ENCODE data around the gene PCSK1. TPM values are rescaled to one million over a fixed set of nuclear protein-coding genes. Genes with fewer than 3 reads are reported as not detected.

PCSK1 gene
- total RNA-seq, 1 experiment from 2014 or later = not detected

- Histone ChIP-seq H3K36me3 (ENCODE audit: low read depth) (no peaks in the 10 kb centered on the region), H3K4me3 (no peak overlapping the region), H3K4me2 (no peak overlapping the region), H3K9me3 (ENCODE audit: insufficient read depth, low read depth) (no peaks in the 10 kb centered on the region), H4K20me1 (ENCODE audit: insufficient read depth) (no peaks in the 10 kb centered on the region), H3K27me3 (ENCODE audit: insufficient read depth, low read depth) (no peaks in the 10 kb centered on the region), H3K27ac (no peak overlapping the region), H2AFZ (no peak overlapping the region), H3F3A (ENCODE audit: insufficient read depth, low read depth) (no peaks in the 10 kb centered on the region), H3K79me2 (ENCODE audit: low read depth) (no peaks in the 10 kb centered on the region), H3K4me1 (replicated peaks; ENCODE audit: insufficient read depth) (peaks cover 11% of the 10 kb centered on the region), H3K9me2 (ENCODE audit: insufficient read depth) (no peaks in the 10 kb centered on the region)
- BruUV-seq (replicated peaks) = no TSS peak
- ChIA-PET POLR2A (ENCODE audit: unreplicated experiment) (no interaction called here), CTCF (no interaction called here)
- TF ChIP-seq EZH2 (IDR thresholded peaks at IDR 0.05; ENCODE audit: low read depth) (no peak), CTCF (conservative IDR thresholded peaks at IDR 0.05) (no peak)
- intact Hi-C loops (cut with micrococcal nuclease; ENCODE audit: unreplicated experiment) = no loop called here
- no peak for DNase-seq
Measured at GRCh38 chr5:96388176-96388575, 44.9 kb downstream of the PCSK1 start.

- intact Hi-C loops (cut with micrococcal nuclease; ENCODE audit: unreplicated experiment) = no loop called here
- ChIA-PET POLR2A (ENCODE audit: unreplicated experiment) (no interaction called here), CTCF (no interaction called here)
- Histone ChIP-seq H3K4me1 (replicated peaks; ENCODE audit: insufficient read depth) (peaks cover 11% of the 10 kb centered on the region), H3K4me2 (no peak overlapping the region), H3K9me2 (ENCODE audit: insufficient read depth) (no peaks in the 10 kb centered on the region), H3K36me3 (ENCODE audit: low read depth) (no peaks in the 10 kb centered on the region), H3K27ac (no peak overlapping the region), H3K4me3 (no peak overlapping the region), H2AFZ (no peak overlapping the region), H4K20me1 (ENCODE audit: insufficient read depth) (no peaks in the 10 kb centered on the region), H3K79me2 (ENCODE audit: low read depth) (no peaks in the 10 kb centered on the region), H3F3A (ENCODE audit: insufficient read depth, low read depth) (no peaks in the 10 kb centered on the region), H3K9me3 (ENCODE audit: insufficient read depth, low read depth) (no peaks in the 10 kb centered on the region), H3K27me3 (ENCODE audit: insufficient read depth, low read depth) (no peaks in the 10 kb centered on the region)
- TF ChIP-seq CTCF (conservative IDR thresholded peaks at IDR 0.05) (no peak), EZH2 (IDR thresholded peaks at IDR 0.05; ENCODE audit: low read depth) (no peak)
- BruUV-seq (replicated peaks) = no TSS peak
- no peak for DNase-seq
Measured at GRCh38 chr5:96387616-96388015, 45.4 kb downstream of the PCSK1 start.

GRCh38 chr5:96385538-96385937, 47.5 kb downstream of the PCSK1 start:
- Histone ChIP-seq H4K20me1 (ENCODE audit: insufficient read depth) (no peaks in the 10 kb centered on the region), H3K4me2 (no peak overlapping the region), H3K9me3 (ENCODE audit: insufficient read depth, low read depth) (no peaks in the 10 kb centered on the region), H3K27me3 (ENCODE audit: insufficient read depth, low read depth) (no peaks in the 10 kb centered on the region), H3F3A (ENCODE audit: insufficient read depth, low read depth) (no peaks in the 10 kb centered on the region), H3K27ac (no peak overlapping the region), H2AFZ (no peak overlapping the region), H3K79me2 (ENCODE audit: low read depth) (no peaks in the 10 kb centered on the region), H3K36me3 (ENCODE audit: low read depth) (no peaks in the 10 kb centered on the region), H3K4me1 (replicated peaks; ENCODE audit: insufficient read depth) (peaks cover 11% of the 10 kb centered on the region), H3K9me2 (ENCODE audit: insufficient read depth) (no peaks in the 10 kb centered on the region), H3K4me3 (no peak overlapping the region)
- intact Hi-C loops (cut with micrococcal nuclease; ENCODE audit: unreplicated experiment) = no loop called here
- ChIA-PET POLR2A (ENCODE audit: unreplicated experiment) (no interaction called here), CTCF (no interaction called here)
- BruUV-seq (replicated peaks) = no TSS peak
- DNase-seq = no peak
- no peak for TF ChIP-seq CTCF (conservative IDR thresholded peaks at IDR 0.05)
- TF ChIP-seq EZH2 (IDR thresholded peaks at IDR 0.05; ENCODE audit: low read depth) = no peak

All from PC-9 (cell line).